ENCODE results near the gene CD109. TPM values are rescaled to one million over a fixed set of nuclear protein-coding genes. Genes with fewer than 3 reads are reported as not detected.

The CD109 gene
- total and polyA plus RNA-seq, 10 of the 15 experiments (the other 5 are each of a cell fraction or from before 2014, with no cell fraction given) = 0.27 to 4.4 (median 2.1) TPM

- TF ChIP-seq HSF1 (IDR thresholded peaks at IDR 0.05; ENCODE audit: low read depth, low read length) (no peak), CUX1 (IDR thresholded peaks at IDR 0.05; ENCODE audit: insufficient replicate concordance, low read depth, low read length) (no peak), SKIL (IDR thresholded peaks at IDR 0.05; ENCODE audit: low read depth, poor library complexity, severe bottlenecking) (no peak)
Measured at GRCh38 chr6:73797861-73798260, 101.9 kb downstream of the CD109 start (continued).
